ENCODE results near the gene GPBAR1.

DNA sequence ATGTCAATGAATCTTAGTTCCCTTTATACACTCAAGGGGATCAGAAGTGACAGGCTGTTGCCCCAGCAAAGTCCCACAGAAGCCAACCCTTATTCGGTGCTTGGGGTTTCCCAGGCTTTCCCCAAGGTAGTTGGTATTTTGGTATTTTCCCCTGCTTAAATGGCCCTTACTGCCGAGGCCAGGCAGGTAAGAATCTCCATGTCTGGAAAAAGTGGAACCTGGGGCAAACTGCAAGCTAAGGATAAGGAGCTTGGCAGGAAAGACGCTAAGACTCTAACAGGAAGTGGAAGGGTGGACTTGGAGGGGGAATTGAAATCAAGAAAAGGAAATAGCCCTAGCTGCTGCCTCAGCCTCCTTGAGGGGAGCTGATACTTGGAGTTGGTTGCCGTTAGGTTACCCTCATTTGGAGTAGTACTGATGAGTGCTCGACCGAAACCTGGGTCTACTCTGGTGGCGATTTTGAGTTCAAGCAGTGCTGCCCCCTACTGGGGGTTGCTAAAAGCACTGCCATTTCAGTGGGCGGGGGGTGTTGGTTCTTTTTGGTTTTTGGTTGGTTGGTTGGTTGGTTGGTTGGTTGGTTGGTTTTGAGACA, 3.3 kb upstream of the GPBAR1 start:
- TF ChIP-seq, protein P1, sequence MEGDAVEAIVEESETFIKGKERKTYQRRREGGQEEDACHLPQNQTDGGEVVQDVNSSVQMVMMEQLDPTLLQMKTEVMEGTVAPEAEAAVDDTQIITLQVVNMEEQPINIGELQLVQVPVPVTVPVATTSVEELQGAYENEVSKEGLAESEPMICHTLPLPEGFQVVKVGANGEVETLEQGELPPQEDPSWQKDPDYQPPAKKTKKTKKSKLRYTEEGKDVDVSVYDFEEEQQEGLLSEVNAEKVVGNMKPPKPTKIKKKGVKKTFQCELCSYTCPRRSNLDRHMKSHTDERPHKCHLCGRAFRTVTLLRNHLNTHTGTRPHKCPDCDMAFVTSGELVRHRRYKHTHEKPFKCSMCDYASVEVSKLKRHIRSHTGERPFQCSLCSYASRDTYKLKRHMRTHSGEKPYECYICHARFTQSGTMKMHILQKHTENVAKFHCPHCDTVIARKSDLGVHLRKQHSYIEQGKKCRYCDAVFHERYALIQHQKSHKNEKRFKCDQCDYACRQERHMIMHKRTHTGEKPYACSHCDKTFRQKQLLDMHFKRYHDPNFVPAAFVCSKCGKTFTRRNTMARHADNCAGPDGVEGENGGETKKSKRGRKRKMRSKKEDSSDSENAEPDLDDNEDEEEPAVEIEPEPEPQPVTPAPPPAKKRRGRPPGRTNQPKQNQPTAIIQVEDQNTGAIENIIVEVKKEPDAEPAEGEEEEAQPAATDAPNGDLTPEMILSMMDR (IDR thresholded peaks at IDR 0.05) = peak; percentile 24 to 55 (median 38)
- TF ChIP-seq POLR2A (IDR thresholded peaks at IDR 0.05) = no peak

Data from heart left ventricle (tissue), 13 donors.